Gastroesophageal sphincter (tissue), 4 donors: Measurements from ENCODE around the gene KPNB1. TPM values are rescaled to one million over a fixed set of nuclear protein-coding genes. Genes with fewer than 3 reads are reported as not detected.

Experiments used
- ATAC-seq: fragments of 150-250 bp; one replicate; pipeline ENCODE4 v1.9.1; 2016; ENCODE audit warnings: mild to moderate bottlenecking, moderate library complexity
- H3K27ac ChIP-seq, 4 donors: fragments of 200-600 bp; sonication (generic) in 3 of 4; 1 replicate in 3 of 4; 2 replicates in 1 of 4; pipeline ENCODE4 v1.5.1; 2016 to 2019
- H3K27me3 ChIP-seq: fragments of 200-600 bp; sonication (generic); one replicate; pipeline ENCODE4 v1.5.1; 2019
- H3K36me3 ChIP-seq, 2 donors: fragments of 200-600 bp; sonication (generic); one replicate each; pipeline ENCODE4 v1.5.1; 2019; ENCODE audit warnings: control low read depth in 1 of 2
- H3K4me1 ChIP-seq, 3 donors: fragments of 200-600 bp; sonication (generic); 1 replicate in 2 of 3; 2 replicates in 1 of 3; pipeline ENCODE4 v1.5.1; 2016 to 2019; ENCODE audit warnings: control low read depth in 2 of 3
- H3K4me3 ChIP-seq, 2 donors: fragments of 200-600 bp; sonication (generic); one replicate each; pipeline ENCODE4 v1.5.1; 2019; ENCODE audit warnings: mild to moderate bottlenecking in 1 of 2, moderate library complexity in 1 of 2
- H3K9me3 ChIP-seq, 3 donors: fragments of 200-600 bp; sonication (generic); one replicate each; pipeline ENCODE4 v1.5.1; 2017 to 2019; ENCODE audit warnings: control low read depth in 2 of 3
- EP300 ChIP-seq: sonication (generic); formaldehyde crosslinking; IDR thresholded peaks from one replicate; pipeline ENCODE4 v1.6.1; 2017; ENCODE audit warnings: antibody characterized with exemption, mild to moderate bottlenecking
- POLR2A ChIP-seq, 2 donors: fragments of 450-650 bp; IDR thresholded peaks; one replicate each; pipeline ENCODE4 v1.6.1; 2017; ENCODE audit warnings: antibody characterized with exemption in 2 of 2, mild to moderate bottlenecking in 2 of 2, moderate library complexity in 1 of 2
- POLR2AphosphoS5 ChIP-seq: sonication (generic); formaldehyde crosslinking; IDR thresholded peaks from one replicate; pipeline ENCODE4 v1.6.1; 2017; ENCODE audit warnings: antibody characterized with exemption
- WGBS, 2 donors: methylation state at CpG; one replicate each; pipeline ENCODE4 v1.1.5; 2018; ENCODE audit warnings: low coverage in 1 of 2; 5-methylcytosine and 5-hydroxymethylcytosine counted together
- total RNA-seq, 4 donors: library from RNA; depleted of rRNA; stranded (reverse); fragments of >200 nt; gene quantifications; one replicate each; pipeline ENCODE4 v1.1.0, GENCODE V29; 2016
- TF ChIP-seq, protein P1 (sequence below), 4 experiments: fragments of 200-600 bp in 2 of 4; fragments of 450-650 bp in 2 of 4; sonication (generic) in 1 of 4; IDR thresholded peaks; one replicate each; pipeline ENCODE4 v1.5.1; 2017 to 2019; ENCODE audit warnings: antibody characterized with exemption in 4 of 4, mild to moderate bottlenecking in 2 of 4, moderate library complexity in 2 of 4

Gene KPNB1
- total RNA-seq, 4 donors from 2014 or later, result 192 to 215 (median 211) TPM

DNA sequence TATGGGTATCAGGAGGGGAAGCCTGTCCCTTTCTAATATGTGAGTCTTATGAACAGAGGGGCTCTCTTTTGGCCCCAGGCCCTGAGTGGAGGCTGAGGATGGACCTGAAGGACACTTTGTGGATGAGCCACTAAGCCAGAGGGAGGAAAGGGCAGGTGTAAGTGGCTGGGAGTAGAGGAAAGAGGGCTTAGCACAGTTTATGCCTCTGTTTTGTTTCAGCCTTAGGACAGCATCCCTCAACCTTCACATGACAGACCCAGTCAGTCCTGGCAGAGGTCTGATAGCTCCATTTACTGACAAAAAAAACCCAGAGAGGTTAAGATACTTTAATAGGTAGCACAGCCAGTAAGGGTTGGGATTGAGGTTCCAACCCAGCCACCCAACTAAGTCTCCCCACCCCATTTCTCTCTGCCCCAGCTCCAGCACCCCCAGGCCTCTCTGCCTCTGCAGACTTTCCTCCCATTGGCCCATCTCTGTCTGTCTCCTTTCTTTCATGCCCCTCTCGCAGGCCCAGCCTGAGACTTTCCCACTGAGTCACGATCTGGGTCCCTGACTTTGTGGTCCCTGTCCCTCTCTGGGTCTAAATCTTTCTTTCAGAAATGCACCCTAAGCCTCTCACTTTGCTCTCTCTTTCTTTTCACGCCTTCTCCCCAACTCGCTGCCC is 78.6 kb downstream of the KPNB1 start:
- no peak overlapping the region for H3K27ac ChIP-seq
- TF ChIP-seq POLR2AphosphoS5 (no peak), POLR2A (IDR thresholded peaks at IDR 0.05) (no peak), EP300 (no peak)
- TF ChIP-seq, protein P1, sequence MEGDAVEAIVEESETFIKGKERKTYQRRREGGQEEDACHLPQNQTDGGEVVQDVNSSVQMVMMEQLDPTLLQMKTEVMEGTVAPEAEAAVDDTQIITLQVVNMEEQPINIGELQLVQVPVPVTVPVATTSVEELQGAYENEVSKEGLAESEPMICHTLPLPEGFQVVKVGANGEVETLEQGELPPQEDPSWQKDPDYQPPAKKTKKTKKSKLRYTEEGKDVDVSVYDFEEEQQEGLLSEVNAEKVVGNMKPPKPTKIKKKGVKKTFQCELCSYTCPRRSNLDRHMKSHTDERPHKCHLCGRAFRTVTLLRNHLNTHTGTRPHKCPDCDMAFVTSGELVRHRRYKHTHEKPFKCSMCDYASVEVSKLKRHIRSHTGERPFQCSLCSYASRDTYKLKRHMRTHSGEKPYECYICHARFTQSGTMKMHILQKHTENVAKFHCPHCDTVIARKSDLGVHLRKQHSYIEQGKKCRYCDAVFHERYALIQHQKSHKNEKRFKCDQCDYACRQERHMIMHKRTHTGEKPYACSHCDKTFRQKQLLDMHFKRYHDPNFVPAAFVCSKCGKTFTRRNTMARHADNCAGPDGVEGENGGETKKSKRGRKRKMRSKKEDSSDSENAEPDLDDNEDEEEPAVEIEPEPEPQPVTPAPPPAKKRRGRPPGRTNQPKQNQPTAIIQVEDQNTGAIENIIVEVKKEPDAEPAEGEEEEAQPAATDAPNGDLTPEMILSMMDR (IDR thresholded peaks at IDR 0.05), result no peak
- WGBS, 2 donors, result 84 to 90% methylated on average over 2 to 4 of the region's 4 CpGs
- no peak for ATAC-seq
- no peaks in the 10 kb centered on the region for H3K9me3 ChIP-seq
- no peaks in the 10 kb centered on the region for H3K36me3 ChIP-seq
- peaks cover 93% of the 10 kb centered on the region for H3K27me3 ChIP-seq
- no peak overlapping the region for H3K4me3 ChIP-seq
- H3K4me1 ChIP-seq, result peaks cover 0 to 8% (median 5%) of the 10 kb centered on the region in 3 donors

DNA sequence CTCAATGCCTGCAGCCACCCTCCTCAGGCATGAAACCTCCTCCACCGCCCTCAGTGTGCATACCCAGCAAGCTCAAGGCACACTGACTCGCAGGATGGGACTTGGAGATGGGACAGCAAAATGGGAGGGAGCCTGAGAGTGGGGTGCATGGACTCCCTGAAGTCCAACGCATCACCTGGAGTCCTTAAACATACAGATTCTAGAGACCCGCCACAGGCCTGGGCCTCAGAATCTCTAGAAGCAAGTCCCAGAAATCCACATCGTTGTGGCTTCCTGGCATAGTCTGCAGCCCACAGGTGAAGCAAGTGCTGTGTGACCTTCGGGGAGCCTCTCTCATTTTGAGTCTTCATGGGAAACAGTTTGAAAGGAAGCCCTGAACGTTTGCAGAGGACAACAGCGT is 79.8 kb downstream of the KPNB1 start:
- peaks cover 0 to 18% (median 10%) of the 10 kb centered on the region in 3 donors for H3K4me1 ChIP-seq
- no peak overlapping the region for H3K4me3 ChIP-seq
- H3K27ac ChIP-seq, result no peak overlapping the region
- TF ChIP-seq EP300 (no peak), POLR2A (IDR thresholded peaks at IDR 0.05) (no peak), POLR2AphosphoS5 (no peak)
- TF ChIP-seq, protein P1 (IDR thresholded peaks at IDR 0.05), result no peak
- H3K36me3 ChIP-seq, result no peaks in the 10 kb centered on the region
- no peak for ATAC-seq
- H3K27me3 ChIP-seq, result peaks cover 94% of the 10 kb centered on the region
- WGBS, 2 donors, result 69 to 83% methylated on average over 2 to 5 of the region's 8 CpGs
- no peaks in the 10 kb centered on the region for H3K9me3 ChIP-seq

DNA sequence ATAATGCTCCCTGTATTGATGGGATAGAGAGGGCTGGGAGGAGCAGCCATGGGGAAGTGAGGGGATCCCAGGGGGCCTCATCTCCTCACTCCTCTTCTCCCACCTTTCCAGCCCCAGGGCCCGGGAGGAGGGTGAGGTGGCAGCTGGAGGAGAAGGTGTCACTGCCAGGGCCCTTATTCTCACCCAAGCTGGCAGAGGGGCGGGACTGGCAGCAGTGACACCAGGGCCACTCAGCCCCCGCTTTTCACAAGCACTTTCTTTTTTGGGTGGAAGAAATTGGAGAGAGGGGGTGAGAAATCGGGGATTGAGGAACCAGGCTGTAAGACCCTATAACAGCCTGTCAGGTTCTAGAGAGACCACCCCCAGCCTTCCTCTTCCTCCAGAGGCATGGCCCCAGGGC is 81.0 kb downstream of the KPNB1 start:
- ATAC-seq, result no peak
- TF ChIP-seq POLR2AphosphoS5 (no peak), EP300 (no peak), POLR2A (IDR thresholded peaks at IDR 0.05) (no peak)
- TF ChIP-seq, protein P1 (IDR thresholded peaks at IDR 0.05), result no peak
- no CpG with 5 or more reads among the region's 4 CpGs for WGBS, 2 donors
- Histone ChIP-seq H3K36me3 (no peaks in the 10 kb centered on the region), H3K4me3 (no peak overlapping the region), H3K27me3 (peaks cover 95% of the 10 kb centered on the region), H3K4me1 (peaks cover 0 to 18% (median 10%) of the 10 kb centered on the region in 3 donors), H3K9me3 (no peaks in the 10 kb centered on the region), H3K27ac (no peak overlapping the region)

DNA sequence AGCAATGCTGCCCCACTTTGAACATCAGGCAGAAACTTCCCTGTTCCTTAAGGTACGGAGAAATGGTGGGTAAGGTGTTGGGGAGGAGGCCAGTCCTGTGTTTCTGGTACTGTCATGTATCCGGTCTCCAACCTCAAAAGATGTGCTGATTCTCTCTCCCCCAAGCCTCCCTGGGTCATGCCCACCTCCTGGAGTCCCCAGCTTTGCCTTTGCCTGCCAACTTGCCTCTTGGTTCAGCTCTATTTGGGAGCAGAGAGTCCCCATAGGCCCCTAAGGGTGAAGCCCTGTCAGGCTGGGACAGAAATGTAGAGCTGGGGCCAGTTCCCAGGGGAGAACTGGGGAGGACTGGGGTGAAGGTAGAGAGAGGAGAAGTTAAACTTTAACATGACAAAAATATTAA is 81.7 kb downstream of the KPNB1 start:
- no peak overlapping the region for H3K27ac ChIP-seq
- H3K4me1 ChIP-seq, result peaks cover 0 to 18% (median 10%) of the 10 kb centered on the region in 3 donors
- ATAC-seq, result no peak
- H3K27me3 ChIP-seq, result peaks cover 94% of the 10 kb centered on the region
- TF ChIP-seq POLR2AphosphoS5 (no peak), EP300 (no peak), POLR2A (IDR thresholded peaks at IDR 0.05) (no peak)
- TF ChIP-seq, protein P1 (IDR thresholded peaks at IDR 0.05), result no peak
- H3K9me3 ChIP-seq, result no peaks in the 10 kb centered on the region
- no peaks in the 10 kb centered on the region for H3K36me3 ChIP-seq
- WGBS, 2 donors, result 60% methylated on average over 1 of the region's 2 CpGs; no CpG with 5 or more reads in 1 of the 2 donors
- H3K4me3 ChIP-seq, result no peak overlapping the region
